Calu3 (cell line): ENCODE measurements around the gene POLN. TPM values are rescaled to one million over a fixed set of nuclear protein-coding genes. Genes with fewer than 3 reads are reported as not detected.

ENCODE experiments used
- BruUV-seq: library from RNA; stranded (reverse); fragments of 400-500 nt; replicated peaks from 2 replicates; lab custom pipeline; 2021; lab: Mats Ljungman, UMichigan
- CTCF ChIA-PET: fragments of 300-600 bp; sonication (Branson Sonifier 250); formaldehyde crosslinking; loops from one replicate; lab custom pipeline; 2022; ENCODE audit warnings: antibody characterized with exemption; lab: Charles Lee
- DNase-seq: peaks from one replicate; pipeline ENCODE4 v3.0.0; 2022
- H3K27ac Mint-ChIP-seq: one replicate; pipeline ENCODE4 v1.8.0; 2022; ENCODE audit warnings: mixed read lengths; ENCODE audit not compliant: unreplicated experiment
- H3K27me3 Mint-ChIP-seq: one replicate; pipeline ENCODE4 v1.8.0; 2022; ENCODE audit warnings: mixed read lengths; ENCODE audit not compliant: unreplicated experiment
- H3K36me3 Mint-ChIP-seq: one replicate; pipeline ENCODE4 v1.8.0; 2022; ENCODE audit warnings: mild to moderate bottlenecking, moderate library complexity, mixed read lengths; ENCODE audit not compliant: insufficient read depth, unreplicated experiment
- H3K4me1 Mint-ChIP-seq: one replicate; pipeline ENCODE4 v1.8.0; 2022; ENCODE audit warnings: mild to moderate bottlenecking, low read depth, mixed read lengths; ENCODE audit not compliant: unreplicated experiment
- H3K4me3 Mint-ChIP-seq: one replicate; pipeline ENCODE4 v1.8.0; 2022; ENCODE audit warnings: mild to moderate bottlenecking, low read depth, moderate library complexity, mixed read lengths; ENCODE audit not compliant: unreplicated experiment
- H3K9me3 Mint-ChIP-seq: one replicate; pipeline ENCODE4 v1.8.0; 2022; ENCODE audit warnings: low read depth, mixed read lengths; ENCODE audit not compliant: unreplicated experiment
- CTCF ChIP-seq: fragments of 200-600 bp; IDR thresholded peaks from one replicate; pipeline ENCODE4 v1.8.0; 2022; ENCODE audit warnings: antibody characterized with exemption; ENCODE audit not compliant: unreplicated experiment
- intact Hi-C: fragments of 100-400 bp; cut with micrococcal nuclease; formaldehyde crosslinking; loops from one replicate; pipeline ENCODE4 v1.10.0; 2022; ENCODE audit not compliant: unreplicated experiment
- total RNA-seq: library from RNA; stranded (reverse); gene quantifications from 2 replicates; pipeline ENCODE4 v1.2.3, GENCODE V29; 2022

The POLN gene
- total RNA-seq, 1 experiment from 2014 or later, result 4.1 TPM

GRCh38 chr4:2083116-2083825 is 158.7 kb downstream of the POLN start:
- intact Hi-C loops, result no loop called here
- BruUV-seq, result no TSS peak
- no peak for DNase-seq
- no peak overlapping the region for H3K27ac Mint-ChIP-seq
- H3K9me3 Mint-ChIP-seq, result no peaks in the 10 kb centered on the region
- TF ChIP-seq CTCF, result no peak
- no peaks in the 10 kb centered on the region for H3K36me3 Mint-ChIP-seq
- no peak overlapping the region for H3K4me3 Mint-ChIP-seq
- CTCF ChIA-PET, result no interaction called here
- H3K27me3 Mint-ChIP-seq, result peaks cover 23% of the 10 kb centered on the region
- no peaks in the 10 kb centered on the region for H3K4me1 Mint-ChIP-seq

GRCh38 chr4:2082627-2083026 is 159.3 kb downstream of the POLN start:
- Mint-ChIP-seq H3K4me3 (no peak overlapping the region), H3K9me3 (no peaks in the 10 kb centered on the region), H3K36me3 (peaks cover 2% of the 10 kb centered on the region), H3K4me1 (no peaks in the 10 kb centered on the region), H3K27me3 (peaks cover 23% of the 10 kb centered on the region), H3K27ac (no peak overlapping the region)
- no peak for DNase-seq
- no peak for TF ChIP-seq CTCF
- intact Hi-C loops, result no loop called here
- CTCF ChIA-PET, result no interaction called here
- BruUV-seq, result no TSS peak

GRCh38 chr4:2082118-2082517 is 159.8 kb downstream of the POLN start:
- no peak for TF ChIP-seq CTCF
- DNase-seq, result no peak
- Mint-ChIP-seq H3K36me3 (peaks cover 5% of the 10 kb centered on the region), H3K27me3 (peaks cover 23% of the 10 kb centered on the region), H3K9me3 (no peaks in the 10 kb centered on the region), H3K27ac (no peak overlapping the region), H3K4me1 (no peaks in the 10 kb centered on the region), H3K4me3 (no peak overlapping the region)
- no TSS peak for BruUV-seq
- CTCF ChIA-PET, result no interaction called here
- intact Hi-C loops, result no loop called here

GRCh38 chr4:2081540-2081939 is 160.4 kb downstream of the POLN start:
- no peak overlapping the region for H3K4me3 Mint-ChIP-seq
- no peak overlapping the region for H3K27ac Mint-ChIP-seq
- H3K36me3 Mint-ChIP-seq, result peaks cover 5% of the 10 kb centered on the region
- CTCF ChIA-PET, result interaction anchor here (0.7 kb wide), 1 partner anchor 1396 kb away, joined by 3 read pairs; no protein-coding TSS in a partner anchor
- BruUV-seq, result no TSS peak
- intact Hi-C loops, result no loop called here
- TF ChIP-seq CTCF, result no peak
- H3K9me3 Mint-ChIP-seq, result no peaks in the 10 kb centered on the region
- peaks cover 23% of the 10 kb centered on the region for H3K27me3 Mint-ChIP-seq
- DNase-seq, result no peak
- no peaks in the 10 kb centered on the region for H3K4me1 Mint-ChIP-seq
